ENCODE data around the gene HAUS2.
"Not testable (repeated sequence)": the region's sequence is repeated elsewhere in the genome, so short reads cannot be mapped to it uniquely, and the experiment has no call there.

HAUS2 gene

GRCh38 chr15:42594095-42594494 lies 45.5 kb downstream of the HAUS2 start:
- no peak for DNase-seq (ENCODE audit: low read depth)
- no peak for TF ChIP-seq CTCF (IDR thresholded peaks at IDR 0.05; ENCODE audit: insufficient read depth, low read depth, low read length, missing control alignments)
- H3K4me3 ChIP-seq (ENCODE audit: low read depth, low read length) = no peak overlapping the region

GRCh38 chr15:42595626-42596240 lies 47.1 kb downstream of the HAUS2 start:
- DNase-seq (ENCODE audit: low read depth) = no peak
- no peak overlapping the region for H3K4me3 ChIP-seq (ENCODE audit: low read depth, low read length)
- no peak for TF ChIP-seq CTCF (IDR thresholded peaks at IDR 0.05; ENCODE audit: insufficient read depth, low read depth, low read length, missing control alignments)

GRCh38 chr15:42601316-42601715 lies 52.7 kb downstream of the HAUS2 start:
- not testable (repeated sequence) for DNase-seq (ENCODE audit: low read depth); H3K4me3 ChIP-seq (ENCODE audit: low read depth, low read length)

GRCh38 chr15:42602501-42602900 lies 53.9 kb downstream of the HAUS2 start:
- H3K4me3 ChIP-seq (ENCODE audit: low read depth, low read length) = no peak overlapping the region
- no peak for DNase-seq (ENCODE audit: low read depth)
- no peak for TF ChIP-seq CTCF (IDR thresholded peaks at IDR 0.05; ENCODE audit: insufficient read depth, low read depth, low read length, missing control alignments)

GRCh38 chr15:42603978-42604377 lies 55.3 kb downstream of the HAUS2 start:
- DNase-seq (ENCODE audit: low read depth) = no peak
- no peak overlapping the region for H3K4me3 ChIP-seq (ENCODE audit: low read depth, low read length)
- TF ChIP-seq CTCF (IDR thresholded peaks at IDR 0.05; ENCODE audit: insufficient read depth, low read depth, low read length, missing control alignments) = no peak

GRCh38 chr15:42604894-42605744 lies 56.5 kb downstream of the HAUS2 start:
- H3K4me3 ChIP-seq (ENCODE audit: low read depth, low read length) = no peak overlapping the region
- no peak for TF ChIP-seq CTCF (IDR thresholded peaks at IDR 0.05; ENCODE audit: insufficient read depth, low read depth, low read length, missing control alignments)
- peak; percentile 65 for DNase-seq (ENCODE audit: low read depth)

GRCh38 chr15:42605796-42606195 lies 57.2 kb downstream of the HAUS2 start:
- no peak for DNase-seq (ENCODE audit: low read depth)
- H3K4me3 ChIP-seq (ENCODE audit: low read depth, low read length) = no peak overlapping the region
- TF ChIP-seq CTCF (IDR thresholded peaks at IDR 0.05; ENCODE audit: insufficient read depth, low read depth, low read length, missing control alignments) = no peak
